Adrenal gland (tissue), 19 donors: ENCODE measurements around the gene SLC51B. TPM values are rescaled to one million over a fixed set of nuclear protein-coding genes. Genes with fewer than 3 reads are reported as not detected.

Source experiments
- DNase-seq, 7 donors: peaks; one replicate each; pipeline ENCODE4 v3.0.0-alpha.2; 2019 to 2020
- H3K27ac ChIP-seq, 5 donors: fragments of 200-600 bp; sonication (generic) in 4 of 5; 1 replicate in 3 of 5; 2 replicates in 2 of 5; pipeline versions ENCODE4 v1.5.1 to v1.8.0; 2016 to 2020; ENCODE audit warnings: mild to moderate bottlenecking in 1 of 5
- H3K27me3 ChIP-seq: fragments of 200-600 bp; 2 replicates; pipeline ENCODE4 v1.8.0; 2021
- H3K36me3 ChIP-seq, 2 donors: fragments of 200-600 bp; replicated peaks in 1 of 2; 1 replicate in 1 of 2; 2 replicates in 1 of 2; pipeline versions ENCODE4 v1.5.1 to v1.8.0; 2018 to 2022
- H3K4me1 ChIP-seq, 2 donors: fragments of 200-600 bp; replicated peaks in 1 of 2; 1 replicate in 1 of 2; 2 replicates in 1 of 2; pipeline versions ENCODE4 v1.5.1 to v1.8.0; 2018 to 2021
- H3K4me3 ChIP-seq, 4 donors: fragments of 200-600 bp; sonication (generic) in 3 of 4; one replicate each; pipeline ENCODE4 v1.5.1; 2016 to 2018
- H3K9me3 ChIP-seq, 3 donors: fragments of 200-600 bp; sonication (generic) in 1 of 3; replicated peaks in 1 of 3; 1 replicate in 2 of 3; 2 replicates in 1 of 3; pipeline versions ENCODE4 v1.5.1 to v1.8.0; 2016 to 2021
- POLR2A ChIP-seq, 2 donors: fragments of 450-650 bp; IDR thresholded peaks; one replicate each; pipeline ENCODE4 v1.6.1; 2017; ENCODE audit warnings: antibody characterized with exemption in 2 of 2, mild to moderate bottlenecking in 2 of 2, moderate library complexity in 1 of 2
- WGBS, 4 donors: extraction: QIAGEN DNeasy Blood & Tissue Kit in 2 of 4; methylation state at CpG; one replicate each; pipeline versions ENCODE4 v1.1.5 to v1.1.7; 2013 to 2017; 5-methylcytosine and 5-hydroxymethylcytosine counted together
- intact Hi-C, 2 donors: fragments of 100-400 bp; cut with DNase I; formaldehyde crosslinking; loops; one replicate each; pipeline versions ENCODE4 v1.14.1 to v1.15.0; 2022 to 2023
- long read RNA-seq, 10 donors: library from polyadenylated mRNA in 3 of 10; unstranded in 2 of 10; stranded (forward) in 1 of 10; transcript quantifications; one replicate each; pipeline ENCODE4 v2.0.0 and lab custom pipeline, GENCODE V29; 2021 to 2026
- polyA plus RNA-seq, 3 donors: library from polyadenylated mRNA; stranded (reverse); fragments of 200-250 nt in 2 of 3; fragments of 350-450 nt in 1 of 3; fragmentation: Illumina TruSeq in 1 of 3; extraction: RNeasy Lipid Tissue Mini Kit (QIAGEN cat#74804) in 1 of 3; gene quantifications; one replicate each; pipeline ENCODE4 v1.2.3, GENCODE V29; 2013 to 2014
- total RNA-seq, 9 donors: library from RNA; depleted of rRNA in 4 of 9; stranded (reverse); fragments of >200 nt in 4 of 9; fragments of 120-200 nt in 1 of 9; fragmentation: NEBNext Ultra II Directional in 1 of 9; extraction: Animal tissue kit (Norgen Biotek cat#: 25700) in 1 of 9; gene quantifications; one replicate each; pipeline versions ENCODE4 v1.1.0 to v1.2.4, GENCODE V29; 2013 to 2023
- TF ChIP-seq, protein P1 (sequence below), 6 experiments: fragments of 450-650 bp in 4 of 6; fragments of 200-600 bp in 2 of 6; sonication (generic) in 1 of 6; IDR thresholded peaks; 1 replicate in 5 of 6; 2 replicates in 1 of 6; pipeline versions ENCODE4 v1.5.1 to v1.8.0; 2016 to 2021; ENCODE audit warnings: antibody characterized with exemption in 6 of 6, mild to moderate bottlenecking in 2 of 6, moderate library complexity in 1 of 6
- donor health status: healthy with polysubstance abuse.
- donor health status: Bipolar disorder and iron deficiency.
- donor health status: DM: yes; HTN: yes; CAD: no.
- donor health status: DM: no; HTN: no; CAD: no.
- donor health status: DM: no; HTN: no; CAD: no.
- donor health status: DM: yes; HTN: yes; CAD: no.

Gene SLC51B
- total RNA-seq: 1 to 10 TPM in 1 of 9 donors, under 1 TPM in 5, not detected in 3; 0.32 to 2.6 (median 0.62) TPM
- polyA plus RNA-seq: 1 to 10 TPM in 2 of 3 donors, under 1 TPM in 1; 0.40 to 3.1 (median 1.5) TPM
- long read RNA-seq, donor 1, partial matches to known transcripts: 0 of 2 reads
- long read RNA-seq, donor 1, other reads (novel, unspliced or antisense): 0 of 2 reads
- long read RNA-seq, donor 2: 0 reads
- long read RNA-seq, donor 3, partial matches to known transcripts: 0 of 2 reads
- long read RNA-seq, donor 3, other reads (novel, unspliced or antisense): 0 of 2 reads
- long read RNA-seq, donor 4: 0 reads
- long read RNA-seq, donor 5: 0 reads
- long read RNA-seq, donor 6: 0 reads
- long read RNA-seq, donor 7, partial matches to known transcripts: 0 of 1 reads
- long read RNA-seq, donor 7, other reads (novel, unspliced or antisense): 0 of 1 reads
- long read RNA-seq, donor 8, partial matches to known transcripts: 45 of 45 reads
- long read RNA-seq, donor 8, other reads (novel, unspliced or antisense): 0 of 45 reads
- long read RNA-seq, donor 9: 0 reads
- long read RNA-seq, donor 10: 0 reads

DNA sequence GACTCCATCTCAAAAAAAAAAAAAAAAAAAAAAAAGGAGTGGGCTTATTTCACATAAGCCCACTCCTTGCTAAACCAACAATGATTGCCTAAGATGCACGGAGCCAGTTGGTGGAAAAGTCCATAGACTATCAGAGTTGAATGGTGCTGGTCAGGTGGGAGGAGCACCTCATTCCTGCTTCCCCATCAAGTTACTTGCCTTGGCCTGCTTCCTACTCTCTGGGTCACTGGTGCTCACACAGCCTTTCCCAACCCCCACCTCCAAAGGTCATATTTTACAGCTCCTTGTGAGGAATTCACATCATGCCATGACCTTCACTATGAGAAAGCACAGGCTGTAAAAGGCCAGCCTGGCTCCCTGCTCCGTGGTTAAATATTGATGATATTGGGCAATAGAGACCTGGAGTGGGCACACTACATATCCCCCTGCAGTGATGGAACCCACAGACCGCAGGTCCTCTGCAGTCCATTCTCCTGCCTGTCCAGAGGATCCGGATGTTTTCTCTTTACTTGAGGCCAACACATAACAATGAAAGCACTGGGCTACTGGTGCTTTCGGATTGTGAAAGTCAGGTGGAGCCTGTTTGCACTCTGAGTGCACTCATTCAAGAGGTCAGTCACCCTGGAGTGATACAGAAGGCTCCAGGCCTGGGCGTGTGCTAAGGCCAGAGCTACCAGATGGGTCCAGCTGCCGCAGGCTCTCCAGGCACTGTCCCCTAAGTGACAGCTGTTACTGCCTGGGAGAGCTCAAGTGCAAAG lies at the start of gene SLC51B:
TSS of gene SLC51B (plus strand) at position 664 of the 758 bp plus-strand sequence. CDS start 4,618 bp downstream, outside the sequence.
- no peaks in the 10 kb centered on the region for H3K36me3 ChIP-seq
- H3K27ac ChIP-seq: peak within 1 kb of the TSS in 3 of 5 donors; percentile 11 to 57 (median 31)
- intact Hi-C loops: loop anchor here in 1 of 2 donors (10.0 kb wide), 1 partner anchor 50 kb away; no protein-coding TSS in a partner anchor
- no peak within 1 kb of the TSS for H3K4me3 ChIP-seq
- H3K4me1 ChIP-seq: peaks cover 0 to 15% of the 10 kb centered on the region in 2 donors
- peak in 6 of 7 donors; percentile 50 to 82 (median 72) for DNase-seq
- no peaks in the 10 kb centered on the region for H3K9me3 ChIP-seq
- no peaks in the 10 kb centered on the region for H3K27me3 ChIP-seq
- no peak for TF ChIP-seq POLR2A (IDR thresholded peaks at IDR 0.05)
- TF ChIP-seq, protein P1, sequence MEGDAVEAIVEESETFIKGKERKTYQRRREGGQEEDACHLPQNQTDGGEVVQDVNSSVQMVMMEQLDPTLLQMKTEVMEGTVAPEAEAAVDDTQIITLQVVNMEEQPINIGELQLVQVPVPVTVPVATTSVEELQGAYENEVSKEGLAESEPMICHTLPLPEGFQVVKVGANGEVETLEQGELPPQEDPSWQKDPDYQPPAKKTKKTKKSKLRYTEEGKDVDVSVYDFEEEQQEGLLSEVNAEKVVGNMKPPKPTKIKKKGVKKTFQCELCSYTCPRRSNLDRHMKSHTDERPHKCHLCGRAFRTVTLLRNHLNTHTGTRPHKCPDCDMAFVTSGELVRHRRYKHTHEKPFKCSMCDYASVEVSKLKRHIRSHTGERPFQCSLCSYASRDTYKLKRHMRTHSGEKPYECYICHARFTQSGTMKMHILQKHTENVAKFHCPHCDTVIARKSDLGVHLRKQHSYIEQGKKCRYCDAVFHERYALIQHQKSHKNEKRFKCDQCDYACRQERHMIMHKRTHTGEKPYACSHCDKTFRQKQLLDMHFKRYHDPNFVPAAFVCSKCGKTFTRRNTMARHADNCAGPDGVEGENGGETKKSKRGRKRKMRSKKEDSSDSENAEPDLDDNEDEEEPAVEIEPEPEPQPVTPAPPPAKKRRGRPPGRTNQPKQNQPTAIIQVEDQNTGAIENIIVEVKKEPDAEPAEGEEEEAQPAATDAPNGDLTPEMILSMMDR (IDR thresholded peaks at IDR 0.05): no peak
- WGBS, 4 donors: 57 to 68% (median 66%) methylated on average over 5 to 7 of the region's 7 CpGs

DNA sequence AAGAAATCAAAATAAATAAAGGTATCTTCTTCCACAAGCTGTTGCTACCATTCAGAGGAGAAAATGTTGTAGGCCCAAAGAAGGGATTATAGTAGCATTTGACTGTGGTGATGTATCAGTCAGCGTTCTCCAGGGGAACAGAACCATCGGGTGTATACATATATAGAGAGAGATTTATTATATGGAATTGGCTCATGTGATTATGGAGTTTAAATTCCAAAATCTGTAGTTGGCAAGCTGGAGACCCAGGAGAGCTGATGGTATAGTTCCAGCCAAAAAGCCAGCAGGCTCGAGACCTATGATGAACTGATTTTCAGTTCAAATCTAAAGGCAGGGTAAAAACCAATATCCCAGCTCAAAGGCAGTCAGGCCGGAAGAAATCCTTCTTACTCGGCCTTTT lies 48.1 kb upstream of the SLC51B start:
- intact Hi-C loops: no loop called here
- TF ChIP-seq, protein P1 (IDR thresholded peaks at IDR 0.05): no peak
- no peak for TF ChIP-seq POLR2A (IDR thresholded peaks at IDR 0.05)
- no peak for DNase-seq
- H3K4me3 ChIP-seq: no peak overlapping the region
- no peaks in the 10 kb centered on the region for H3K4me1 ChIP-seq
- H3K27ac ChIP-seq: no peak overlapping the region
- H3K36me3 ChIP-seq: no peaks in the 10 kb centered on the region
- H3K27me3 ChIP-seq: no peaks in the 10 kb centered on the region
- no peaks in the 10 kb centered on the region for H3K9me3 ChIP-seq
- 72 to 84% (median 82%) methylated on average over 5 of the region's 5 CpGs for WGBS, 4 donors

DNA sequence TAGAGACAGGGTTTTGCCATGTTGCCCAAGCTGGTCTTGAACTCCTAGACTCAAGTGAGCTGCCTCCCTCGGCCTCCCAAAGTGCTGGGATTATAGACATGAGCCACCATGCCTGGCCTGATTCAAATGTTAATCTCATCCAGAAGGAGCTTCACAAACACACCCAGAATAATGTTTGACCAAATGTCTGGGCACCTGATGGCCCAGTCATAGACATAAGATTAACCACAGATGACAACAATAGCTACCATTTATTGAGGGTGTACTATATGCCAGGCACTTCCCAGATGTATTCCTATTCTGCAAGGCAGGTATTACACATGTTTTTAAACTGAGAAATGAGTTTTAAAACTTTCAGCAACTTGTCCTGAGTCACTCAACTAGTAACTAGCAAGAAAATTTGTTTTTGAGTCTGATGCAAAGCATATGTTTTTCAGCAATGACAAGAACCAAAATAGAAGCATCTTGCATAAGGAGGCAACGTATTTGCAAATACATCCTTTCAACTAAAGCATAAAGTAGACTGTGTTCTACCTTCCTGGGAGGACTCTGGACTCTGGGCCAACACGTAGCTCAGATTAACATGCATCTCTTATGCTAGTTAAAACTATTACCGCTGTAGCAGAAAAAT lies 47.3 kb upstream of the SLC51B start:
- 85 to 98% (median 93%) methylated on average over 4 of the region's 4 CpGs for WGBS, 4 donors
- Histone ChIP-seq H3K36me3 (no peaks in the 10 kb centered on the region), H3K9me3 (no peaks in the 10 kb centered on the region), H3K27me3 (no peaks in the 10 kb centered on the region), H3K4me3 (no peak overlapping the region), H3K27ac (no peak overlapping the region), H3K4me1 (no peaks in the 10 kb centered on the region)
- intact Hi-C loops: no loop called here
- TF ChIP-seq, protein P1 (IDR thresholded peaks at IDR 0.05): no peak
- TF ChIP-seq POLR2A (IDR thresholded peaks at IDR 0.05): no peak
- no peak for DNase-seq

DNA sequence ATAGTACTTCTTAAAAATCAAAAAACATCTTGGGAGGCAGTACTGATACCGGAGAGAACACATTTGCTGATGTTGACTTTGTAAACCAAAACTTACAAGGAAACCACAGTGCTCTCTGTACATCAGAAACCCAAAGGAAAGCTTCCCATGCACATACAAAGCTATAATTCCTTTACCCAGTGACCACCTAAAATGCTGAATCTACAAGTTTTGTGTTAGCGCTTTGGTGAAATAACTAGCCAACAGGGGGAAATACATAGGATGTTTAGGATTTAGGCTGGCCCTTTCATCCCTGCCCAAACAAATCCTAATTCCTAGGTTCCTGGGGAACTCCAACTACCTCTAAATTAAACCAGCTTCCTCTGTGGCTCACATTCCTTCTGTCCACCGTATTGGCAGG lies 40.2 kb upstream of the SLC51B start:
- WGBS, 4 donors: 84 to 92% (median 86%) methylated on average over 3 of the region's 3 CpGs
- no peaks in the 10 kb centered on the region for H3K9me3 ChIP-seq
- intact Hi-C loops: no loop called here
- no peaks in the 10 kb centered on the region for H3K4me1 ChIP-seq
- no peak for DNase-seq
- no peaks in the 10 kb centered on the region for H3K27me3 ChIP-seq
- peaks cover 0 to 4% of the 10 kb centered on the region in 2 donors for H3K36me3 ChIP-seq
- no peak overlapping the region for H3K4me3 ChIP-seq
- H3K27ac ChIP-seq: no peak overlapping the region
- TF ChIP-seq, protein P1 (IDR thresholded peaks at IDR 0.05): no peak
- TF ChIP-seq POLR2A (IDR thresholded peaks at IDR 0.05): no peak
